ENCODE data around the gene RNF144B. TPM values are rescaled to one million over a fixed set of nuclear protein-coding genes. Genes with fewer than 3 reads are reported as not detected.
"Not testable (repeated sequence)": the region's sequence is repeated elsewhere in the genome, so short reads cannot be mapped to it uniquely, and the experiment has no call there.

Gene RNF144B
- total RNA-seq, 2 experiments from 2014 or later = 1.8 to 1.9 TPM

- DNase-seq = no peak
- peak; percentile 20 for ATAC-seq
- peaks cover 6% of the 10 kb centered on the region for H3K36me3 Mint-ChIP-seq (ENCODE audit: low read depth)
- peaks cover 8% of the 10 kb centered on the region for H3K4me1 Mint-ChIP-seq (ENCODE audit: low read depth)
- H3K27me3 Mint-ChIP-seq = no peaks in the 10 kb centered on the region
- no peak for TF ChIP-seq CTCF (IDR thresholded peaks at IDR 0.05)
- intact Hi-C loops (cut with micrococcal nuclease) = no loop called here
- POLR2A ChIA-PET = interaction anchor here (0.7 kb wide), 1 partner anchor 35 kb away, joined by 4 read pairs; no protein-coding TSS in a partner anchor
- CTCF ChIA-PET = no interaction called here
- no peak overlapping the region for H3K27ac Mint-ChIP-seq
- no peaks in the 10 kb centered on the region for H3K9me3 Mint-ChIP-seq
- H3K4me3 Mint-ChIP-seq = no peak overlapping the region
These were observed 18.5 kb downstream of the RNF144B start for GRCh38 chr6:18405477-18406293.

GRCh38 chr6:18406955-18407749, 20.0 kb downstream of the RNF144B start:
- H3K27me3 Mint-ChIP-seq = no peaks in the 10 kb centered on the region
- no peak overlapping the region for H3K27ac Mint-ChIP-seq
- no peak for TF ChIP-seq CTCF (IDR thresholded peaks at IDR 0.05)
- ChIA-PET POLR2A (interaction anchor here (0.6 kb wide), 1 partner anchor 37 kb away, joined by 3 read pairs; no protein-coding TSS in a partner anchor), CTCF (interaction anchor here (2.5 kb wide), 1 partner anchor 13 kb away, joined by 8 read pairs; no protein-coding TSS in a partner anchor)
- H3K9me3 Mint-ChIP-seq = no peaks in the 10 kb centered on the region
- intact Hi-C loops (cut with micrococcal nuclease) = no loop called here
- peak; percentile 12 for DNase-seq
- H3K36me3 Mint-ChIP-seq (ENCODE audit: low read depth) = peaks cover 5% of the 10 kb centered on the region
- no peak for ATAC-seq
- peaks cover 2% of the 10 kb centered on the region for H3K4me1 Mint-ChIP-seq (ENCODE audit: low read depth)
- H3K4me3 Mint-ChIP-seq = no peak overlapping the region

GRCh38 chr6:18409602-18410001, 22.5 kb downstream of the RNF144B start:
- H3K4me1 Mint-ChIP-seq (ENCODE audit: low read depth); DNase-seq; H3K36me3 Mint-ChIP-seq (ENCODE audit: low read depth); ATAC-seq; H3K27me3 Mint-ChIP-seq; POLR2A ChIA-PET; CTCF ChIA-PET; H3K27ac Mint-ChIP-seq; H3K9me3 Mint-ChIP-seq; H3K4me3 Mint-ChIP-seq; intact Hi-C loops (cut with micrococcal nuclease): not testable (repeated sequence)

GRCh38 chr6:18410412-18410811, 23.3 kb downstream of the RNF144B start:
- no peak overlapping the region for H3K27ac Mint-ChIP-seq
- H3K9me3 Mint-ChIP-seq = no peaks in the 10 kb centered on the region
- no peaks in the 10 kb centered on the region for H3K27me3 Mint-ChIP-seq
- ChIA-PET CTCF (no interaction called here), POLR2A (no interaction called here)
- H3K36me3 Mint-ChIP-seq (ENCODE audit: low read depth) = peaks cover 3% of the 10 kb centered on the region
- ATAC-seq = no peak
- intact Hi-C loops (cut with micrococcal nuclease) = no loop called here
- H3K4me3 Mint-ChIP-seq = no peak overlapping the region
- peaks cover 10% of the 10 kb centered on the region for H3K4me1 Mint-ChIP-seq (ENCODE audit: low read depth)
- TF ChIP-seq CTCF (IDR thresholded peaks at IDR 0.05) = no peak
- no peak for DNase-seq

GRCh38 chr6:18412068-18412467, 24.9 kb downstream of the RNF144B start:
- POLR2A ChIA-PET = no interaction called here
- Mint-ChIP-seq H3K27ac (no peak overlapping the region), H3K4me3 (no peak overlapping the region), H3K27me3 (no peaks in the 10 kb centered on the region), H3K9me3 (no peaks in the 10 kb centered on the region), H3K36me3 (ENCODE audit: low read depth) (peaks cover 3% of the 10 kb centered on the region), H3K4me1 (ENCODE audit: low read depth) (peaks cover 10% of the 10 kb centered on the region)
- intact Hi-C loops (cut with micrococcal nuclease) = no loop called here
- CTCF ChIA-PET = no interaction called here
- TF ChIP-seq CTCF (IDR thresholded peaks at IDR 0.05) = no peak
- DNase-seq (no peak), ATAC-seq (no peak)
